ENCODE measurements around the gene YWHAQ. TPM values are rescaled to one million over a fixed set of nuclear protein-coding genes. Genes with fewer than 3 reads are reported as not detected.

YWHAQ gene
- polyA plus RNA-seq, 1 of the 3 experiments (the other 2 are of a cell fraction): 240 TPM

DNA sequence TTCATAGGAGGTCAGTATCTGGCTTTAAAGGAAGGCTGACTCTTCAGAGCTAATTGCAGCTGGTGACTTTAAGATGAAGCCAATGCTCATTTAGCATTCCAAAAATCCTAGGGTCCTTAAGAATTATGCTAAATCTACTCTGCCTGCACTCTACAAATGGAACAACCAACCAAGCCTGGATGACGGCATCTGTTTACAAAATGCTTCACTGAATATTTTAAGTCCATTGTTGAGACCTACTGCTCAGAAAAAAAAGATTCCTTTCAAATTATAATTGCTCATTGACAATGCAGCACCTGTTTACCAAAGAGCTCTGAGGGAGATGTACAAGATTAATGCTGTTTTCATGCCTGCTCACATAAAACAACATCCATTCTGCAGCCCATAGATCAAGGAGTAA, 31.4 kb downstream of the YWHAQ start (continued):
- no peak for TF ChIP-seq RXRA (IDR thresholded peaks at IDR 0.05; ENCODE audit: borderline replicate concordance, low read depth)
- TF ChIP-seq RAD21 (IDR thresholded peaks at IDR 0.05; ENCODE audit: low read length): no peak

DNA sequence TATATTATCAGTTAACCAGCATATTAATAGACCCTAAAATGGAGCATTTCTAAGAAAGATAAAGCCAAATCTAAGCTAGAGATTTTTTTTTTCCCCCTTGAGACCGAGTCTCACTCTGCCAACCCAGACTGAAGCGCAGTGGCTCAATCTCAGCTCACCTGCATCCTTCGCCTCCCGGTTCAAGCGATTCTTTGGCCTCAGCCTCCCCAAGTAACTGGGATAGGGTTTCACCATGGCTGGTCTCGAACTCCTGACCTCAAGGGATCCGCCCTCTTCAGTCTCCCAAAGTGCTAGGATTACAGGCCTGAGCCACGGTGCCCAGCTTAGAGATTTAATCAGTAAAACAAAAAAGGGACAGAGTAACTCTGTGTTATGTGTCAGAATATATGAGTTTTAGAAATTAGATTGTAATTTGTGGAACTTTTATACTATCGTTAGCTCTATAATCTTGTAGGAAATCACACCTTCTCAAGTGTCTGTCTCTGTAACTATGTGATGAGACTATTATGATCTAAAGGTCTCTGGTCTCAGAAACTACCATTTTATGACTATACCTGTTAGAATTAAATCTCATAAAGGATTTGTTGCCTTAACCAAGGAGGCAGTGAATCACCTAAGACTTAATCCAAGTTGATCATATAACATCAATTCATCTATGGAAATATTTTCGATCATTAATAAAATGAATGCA, 34.0 kb downstream of the YWHAQ start:
- peaks cover 98% of the 10 kb centered on the region for H4K20me1 ChIP-seq (ENCODE audit: insufficient read depth)
- H3K4me3 ChIP-seq (ENCODE audit: low read depth in 2 of 2, low read length in 1 of 2): no peak overlapping the region
- H3K79me2 ChIP-seq (ENCODE audit: insufficient read depth): peaks cover 100% of the 10 kb centered on the region
- no peak overlapping the region for H3K4me2 ChIP-seq
- H3K9me2 ChIP-seq: no peaks in the 10 kb centered on the region
- WGBS (ENCODE audit: low lambda C conversion rate): 90% methylated on average over 10 of the region's 10 CpGs
- no peak overlapping the region for H2AFZ ChIP-seq (ENCODE audit: low read depth)
- peaks cover 65% of the 10 kb centered on the region for H3F3A ChIP-seq (replicated peaks; ENCODE audit: insufficient read depth)
- ChIA-PET POLR2A (interaction anchor here (0.6 kb wide), 1 partner anchor 20 kb away, joined by 4 read pairs; no protein-coding TSS in a partner anchor), CTCF (interaction anchor here (0.8 to 2.1 kb wide), 6 partner anchors 10 to 217 kb away, joined by 3 to 6 read pairs (median 3); partner anchors contain the start of gene ADAM17)
- no peak for DNase-seq
- H3K9me3 ChIP-seq: peaks cover 21% of the 10 kb centered on the region; the same call in 1 of the 2 replicates
- H3K27me3 ChIP-seq (ENCODE audit: insufficient read depth): no peaks in the 10 kb centered on the region
- H3K4me1 ChIP-seq (ENCODE audit: control insufficient read depth in 1 of 2, insufficient read depth in 2 of 2, low read depth in 1 of 2, low read length in 1 of 2): peaks cover 0 to 12% of the 10 kb centered on the region in 2 experiments; a peak in 2 of 4 replicates
- H3K9ac ChIP-seq: no peak overlapping the region
- TF ChIP-seq RXRA (IDR thresholded peaks at IDR 0.05; ENCODE audit: borderline replicate concordance, low read depth) (no peak), SMC3 (IDR thresholded peaks at IDR 0.05; ENCODE audit: low read depth, low read length) (no peak), ELF1 (IDR thresholded peaks at IDR 0.05) (no peak), EZH2phosphoT487 (IDR thresholded peaks at IDR 0.05; ENCODE audit: borderline replicate concordance, low read depth) (no peak), NFIC (IDR thresholded peaks at IDR 0.05; ENCODE audit: borderline replicate concordance) (no peak), JUND (IDR thresholded peaks at IDR 0.05) (no peak), MXI1 (IDR thresholded peaks at IDR 0.05; ENCODE audit: low read depth, low read length) (no peak), EP300 (IDR thresholded peaks at IDR 0.05; ENCODE audit: borderline replicate concordance in 1 of 2, low read depth in 1 of 2, low read length in 1 of 2) (no peak)
- TF ChIP-seq, protein P1, sequence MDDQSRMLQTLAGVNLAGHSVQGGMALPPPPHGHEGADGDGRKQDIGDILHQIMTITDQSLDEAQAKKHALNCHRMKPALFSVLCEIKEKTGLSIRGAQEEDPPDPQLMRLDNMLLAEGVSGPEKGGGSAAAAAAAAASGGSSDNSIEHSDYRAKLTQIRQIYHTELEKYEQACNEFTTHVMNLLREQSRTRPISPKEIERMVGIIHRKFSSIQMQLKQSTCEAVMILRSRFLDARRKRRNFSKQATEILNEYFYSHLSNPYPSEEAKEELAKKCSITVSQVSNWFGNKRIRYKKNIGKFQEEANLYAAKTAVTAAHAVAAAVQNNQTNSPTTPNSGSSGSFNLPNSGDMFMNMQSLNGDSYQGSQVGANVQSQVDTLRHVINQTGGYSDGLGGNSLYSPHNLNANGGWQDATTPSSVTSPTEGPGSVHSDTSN (IDR thresholded peaks at IDR 0.05): no peak
- peak overlapping the region in 1 of 2 experiments; percentile 65; a peak in 2 of 4 replicates for H3K27ac ChIP-seq (ENCODE audit: low read depth in 2 of 2, low read length in 1 of 2)
- H3K36me3 ChIP-seq (replicated peaks in 1 of 2; ENCODE audit: control insufficient read depth in 1 of 2, insufficient read depth in 2 of 2, low read length in 1 of 2): peaks cover 23 to 77% of the 10 kb centered on the region in 2 experiments

- Histone ChIP-seq H3K4me3 (ENCODE audit: low read depth in 2 of 2, low read length in 1 of 2) (no peak overlapping the region), H3K4me1 (ENCODE audit: control insufficient read depth in 1 of 2, insufficient read depth in 2 of 2, low read depth in 1 of 2, low read length in 1 of 2) (peaks cover 0 to 15% of the 10 kb centered on the region in 2 experiments; a peak in 2 of 4 replicates), H3K9me3 (peaks cover 21% of the 10 kb centered on the region; the same call in 1 of the 2 replicates), H3K9ac (no peak overlapping the region), H4K20me1 (ENCODE audit: insufficient read depth) (peaks cover 98% of the 10 kb centered on the region), H3K27me3 (ENCODE audit: insufficient read depth) (no peaks in the 10 kb centered on the region), H3K4me2 (no peak overlapping the region), H3K27ac (ENCODE audit: low read depth in 2 of 2, low read length in 1 of 2) (peak overlapping the region in 1 of 2 experiments; percentile 65; a peak in 2 of 4 replicates), H2AFZ (ENCODE audit: low read depth) (no peak overlapping the region), H3F3A (replicated peaks; ENCODE audit: insufficient read depth) (peaks cover 65% of the 10 kb centered on the region), H3K36me3 (replicated peaks in 1 of 2; ENCODE audit: control insufficient read depth in 1 of 2, insufficient read depth in 2 of 2, low read length in 1 of 2) (peaks cover 32 to 77% of the 10 kb centered on the region in 2 experiments), H3K9me2 (no peaks in the 10 kb centered on the region), H3K79me2 (ENCODE audit: insufficient read depth) (peaks cover 100% of the 10 kb centered on the region)
- CTCF ChIA-PET: interaction anchor here (1.0 to 2.1 kb wide), 5 partner anchors 9 to 218 kb away, joined by 3 to 6 read pairs (median 3); partner anchors contain the start of gene ADAM17
- no peak for DNase-seq
- 57% methylated on average over 2 of the region's 2 CpGs for WGBS (ENCODE audit: low lambda C conversion rate)
- POLR2A ChIA-PET: interaction anchor here (0.6 kb wide), 1 partner anchor 19 kb away, joined by 4 read pairs; no protein-coding TSS in a partner anchor
- no peak for TF ChIP-seq ZBTB33 (IDR thresholded peaks at IDR 0.05; ENCODE audit: borderline replicate concordance, low read depth)
- TF ChIP-seq, protein P2, sequence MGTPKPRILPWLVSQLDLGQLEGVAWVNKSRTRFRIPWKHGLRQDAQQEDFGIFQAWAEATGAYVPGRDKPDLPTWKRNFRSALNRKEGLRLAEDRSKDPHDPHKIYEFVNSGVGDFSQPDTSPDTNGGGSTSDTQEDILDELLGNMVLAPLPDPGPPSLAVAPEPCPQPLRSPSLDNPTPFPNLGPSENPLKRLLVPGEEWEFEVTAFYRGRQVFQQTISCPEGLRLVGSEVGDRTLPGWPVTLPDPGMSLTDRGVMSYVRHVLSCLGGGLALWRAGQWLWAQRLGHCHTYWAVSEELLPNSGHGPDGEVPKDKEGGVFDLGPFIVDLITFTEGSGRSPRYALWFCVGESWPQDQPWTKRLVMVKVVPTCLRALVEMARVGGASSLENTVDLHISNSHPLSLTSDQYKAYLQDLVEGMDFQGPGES (IDR thresholded peaks at IDR 0.05; ENCODE audit: low read depth, low read length): no peak
- TF ChIP-seq, protein P3, sequence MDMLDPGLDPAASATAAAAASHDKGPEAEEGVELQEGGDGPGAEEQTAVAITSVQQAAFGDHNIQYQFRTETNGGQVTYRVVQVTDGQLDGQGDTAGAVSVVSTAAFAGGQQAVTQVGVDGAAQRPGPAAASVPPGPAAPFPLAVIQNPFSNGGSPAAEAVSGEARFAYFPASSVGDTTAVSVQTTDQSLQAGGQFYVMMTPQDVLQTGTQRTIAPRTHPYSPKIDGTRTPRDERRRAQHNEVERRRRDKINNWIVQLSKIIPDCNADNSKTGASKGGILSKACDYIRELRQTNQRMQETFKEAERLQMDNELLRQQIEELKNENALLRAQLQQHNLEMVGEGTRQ (IDR thresholded peaks at IDR 0.05; ENCODE audit: borderline replicate concordance, low read depth, low read length): no peak
- no peak for TF ChIP-seq MAX (IDR thresholded peaks at IDR 0.05; ENCODE audit: low read depth)
- TF ChIP-seq JUND (IDR thresholded peaks at IDR 0.05): no peak
- no peak for TF ChIP-seq EP300 (IDR thresholded peaks at IDR 0.05; ENCODE audit: borderline replicate concordance in 1 of 2, low read depth in 1 of 2, low read length in 1 of 2)
- TF ChIP-seq, protein P1 (IDR thresholded peaks at IDR 0.05): no peak
- no peak for TF ChIP-seq FOXJ3 (CRISPR knock-in tag; IDR thresholded peaks at IDR 0.05)
- TF ChIP-seq RXRA (IDR thresholded peaks at IDR 0.05; ENCODE audit: borderline replicate concordance, low read depth): no peak
- no peak for TF ChIP-seq GATA2 (CRISPR knock-in tag; IDR thresholded peaks at IDR 0.05)
- no peak for TF ChIP-seq NFIC (IDR thresholded peaks at IDR 0.05; ENCODE audit: borderline replicate concordance)
Observed at GRCh38 chr2:9595746-9596145, 35.1 kb downstream of the YWHAQ start.

All from SK-N-SH (cell line).